K562 (cell line): ENCODE measurements around the gene ASAH2. TPM values are rescaled to one million over a fixed set of nuclear protein-coding genes. Genes with fewer than 3 reads are reported as not detected.

Source experiments
- ATAC-seq: fragments of 200-7000 bp; cut with Tn5 transposase; 3 replicates; pipeline ENCODE4 v1.9.1; 2020; ENCODE audit warnings: moderate library complexity
- Bru-seq: library from RNA; stranded (reverse); fragments of 400-500 nt; gene quantifications from one replicate; lab custom pipeline; 2021; lab: Mats Ljungman, UMichigan
- BruChase-seq, 2 experiments: library from RNA; stranded (reverse); fragments of 400-500 nt; gene quantifications; one replicate each; lab custom pipeline; 2021; lab: Mats Ljungman, UMichigan
- BruUV-seq: library from RNA; stranded (reverse); fragments of 400-500 nt; replicated peaks from 2 replicates; lab custom pipeline; 2021; lab: Mats Ljungman, UMichigan
- CTCF ChIA-PET: fragments of 300-600 bp; formaldehyde crosslinking; extraction: SDS; loops from one replicate; lab custom pipeline; 2021; ENCODE audit warnings: low intra/inter-chr PET ratio; lab: Yijun Ruan, JAX
- POLR2A ChIA-PET: fragments of 300-600, 350-650 bp; sonication (Branson Sonifier 250); formaldehyde crosslinking; extraction: SDS; loops from one replicate; lab custom pipeline; 2021; ENCODE audit warnings: antibody characterized with exemption, inconsistent platforms; lab: Yijun Ruan, JAX
- DNase-seq, 4 experiments: peaks; one replicate each; pipeline versions ENCODE4 v3.0.0 to v3.0.0-alpha.2; 2011 to 2018; ENCODE audit warnings: low spot score in 3 of 4, mixed read lengths in 3 of 4; ENCODE audit errors: extremely low read depth in 1 of 4
- FAIRE-seq: peaks from 2 replicates; lab custom pipeline; 2011; peaks lifted over from hg19 to GRCh38; lab: Jason Lieb, UNC
- H2AFZ ChIP-seq: 2 replicates; pipeline ENCODE4 v1.6.0; 2011; ENCODE audit warnings: low read depth, low read length, control low read depth, inconsistent platforms
- H3K27ac ChIP-seq: fragments of 200-600 bp; 3 replicates; pipeline ENCODE4 v1.8.0; 2011; ENCODE audit warnings: low read depth, mild to moderate bottlenecking, control low read depth, inconsistent platforms, low read length, moderate library complexity, mixed read lengths; ENCODE audit errors: extremely low read depth
- H3K27me3 ChIP-seq, 2 experiments: fragments of 300-600 bp in 1 of 2; 2 replicates in 1 of 2; 3 replicates in 1 of 2; pipeline versions ENCODE4 v1.6.0 to v1.8.0; 2011; ENCODE audit warnings: inconsistent platforms in 2 of 2, low read length in 2 of 2, mild to moderate bottlenecking in 1 of 2, mixed read lengths in 1 of 2, moderate library complexity in 1 of 2; ENCODE audit not compliant: control insufficient read depth in 2 of 2, insufficient read depth in 2 of 2
- H3K36me3 ChIP-seq: fragments of 300-600 bp; 3 replicates; pipeline ENCODE4 v1.8.0; 2011; ENCODE audit warnings: mild to moderate bottlenecking, low read length, inconsistent platforms; ENCODE audit not compliant: control insufficient read depth, insufficient read depth
- H3K4me1 ChIP-seq, 2 experiments: fragments of 200-600 bp in 1 of 2; replicated peaks in 1 of 2; 2 replicates in 1 of 2; 3 replicates in 1 of 2; pipeline versions ENCODE4 v1.5.1 to v1.8.0; 2011; ENCODE audit warnings: inconsistent platforms in 2 of 2, low read length in 2 of 2, mild to moderate bottlenecking in 1 of 2, mixed read lengths in 1 of 2, moderate library complexity in 1 of 2; ENCODE audit not compliant: control insufficient read depth in 2 of 2, insufficient read depth in 2 of 2
- H3K4me2 ChIP-seq: 2 replicates; pipeline ENCODE4 v1.6.1; 2011; ENCODE audit warnings: low read length, control low read depth, inconsistent platforms, mixed read lengths; ENCODE audit not compliant: insufficient read depth
- H3K4me3 ChIP-seq: fragments of 200-600 bp; sonication (generic), shearing (Covaris generic); 2 replicates; pipeline ENCODE4 v1.5.1; 2016; ENCODE audit warnings: control low read depth, inconsistent platforms
- H3K79me2 ChIP-seq: fragments of 200-600 bp; 3 replicates; pipeline ENCODE4 v1.8.0; 2011; ENCODE audit warnings: low read length, inconsistent platforms; ENCODE audit not compliant: control insufficient read depth, insufficient read depth
- H3K9ac ChIP-seq, 2 experiments: 2 replicates each; pipeline versions ENCODE4 v1.6.0 to v1.6.1; 2011; ENCODE audit warnings: low read depth in 2 of 2, low read length in 2 of 2, control low read depth in 1 of 2, inconsistent platforms in 1 of 2, mild to moderate bottlenecking in 1 of 2, mixed read lengths in 1 of 2; ENCODE audit not compliant: insufficient read depth in 1 of 2
- H3K9me1 ChIP-seq: one replicate; pipeline ENCODE4 v1.6.0; 2011; ENCODE audit warnings: inconsistent platforms, mild to moderate bottlenecking, low read length, moderate library complexity; ENCODE audit not compliant: control insufficient read depth, insufficient read depth
- H3K9me3 ChIP-seq: replicated peaks from 2 replicates; pipeline ENCODE4 v1.5.1; 2011; ENCODE audit warnings: low read depth, low read length, inconsistent platforms; ENCODE audit not compliant: control insufficient read depth, insufficient read depth
- H4K20me1 ChIP-seq: replicated peaks from 2 replicates; pipeline ENCODE4 v1.6.1; 2011; ENCODE audit warnings: low read length, inconsistent platforms, mixed read lengths; ENCODE audit not compliant: control insufficient read depth, insufficient read depth
- MTA2 ChIP-seq: fragments of 450-650 bp; IDR thresholded peaks from 2 replicates; pipeline ENCODE4 v1.6.1; 2016; ENCODE audit warnings: low read depth
- NCOR1 ChIP-seq: fragments of 450-650 bp; IDR thresholded peaks from 2 replicates; pipeline ENCODE4 v1.6.1; 2016; ENCODE audit warnings: mild to moderate bottlenecking, moderate library complexity
- PML ChIP-seq: IDR thresholded peaks from 2 replicates; pipeline ENCODE4 v1.6.1; 2012; ENCODE audit warnings: low read length, inconsistent platforms
- POLR2B ChIP-seq: fragments of 450-650 bp; IDR thresholded peaks from 2 replicates; pipeline ENCODE4 v1.6.1; 2018; ENCODE audit warnings: low read depth; ENCODE audit not compliant: partially characterized antibody
- POLR3A ChIP-seq: IDR thresholded peaks from 2 replicates; pipeline ENCODE4 v1.6.1; 2011; ENCODE audit warnings: borderline replicate concordance, mild to moderate bottlenecking, moderate library complexity; ENCODE audit not compliant: insufficient read length, insufficient read depth; ENCODE audit errors: extremely low read depth
- RBFOX2 ChIP-seq: fragments of 200-400 bp; formaldehyde crosslinking; IDR thresholded peaks from 2 replicates; pipeline ENCODE4 v1.6.1; 2017; ENCODE audit warnings: low read depth, mild to moderate bottlenecking, low read length, moderate library complexity
- TCF3 ChIP-seq: sonication (generic); formaldehyde crosslinking; IDR thresholded peaks from 2 replicates; pipeline ENCODE4 v1.4.0; 2020; ENCODE audit warnings: mild to moderate bottlenecking, missing genetic modification reagents
- TCFL5 ChIP-seq: fragments of 250-450 bp; sonication (Bioruptor Pico); conservative IDR thresholded peaks from 2 replicates; pipeline ENCODE4 v1.6.1; 2021; ENCODE audit warnings: mild to moderate bottlenecking, moderate library complexity, matching md5 sums
- TRIM28 ChIP-seq: fragments of 450-650 bp; IDR thresholded peaks from 2 replicates; pipeline ENCODE4 v1.6.1; 2017
- ZFP36 ChIP-seq: fragments of 150-350 bp; IDR thresholded peaks from 2 replicates; pipeline ENCODE4 v1.6.1; 2018; ENCODE audit warnings: low read length, low read depth; ENCODE audit not compliant: partially characterized antibody
- ZNF75A ChIP-seq: fragments of 450-650 bp; formaldehyde crosslinking; IDR thresholded peaks from 2 replicates; pipeline ENCODE4 v1.4.0; 2020; ENCODE audit warnings: mild to moderate bottlenecking
- ZNF79 ChIP-seq: fragments of 250-450 bp; sonication (Bioruptor Pico); IDR thresholded peaks from 2 replicates; pipeline ENCODE4 v1.4.0; 2020; ENCODE audit warnings: low read depth, mild to moderate bottlenecking, moderate library complexity
- WGBS: fragments of 100-300 bp; shearing (Covaris generic); methylation state at CpG from one replicate; pipeline ENCODE4 v1.1.6; 2016; ENCODE audit warnings: low coverage, mixed read lengths; ENCODE audit not compliant: insufficient coverage; ENCODE audit errors: missing lambda C conversion rate; 5-methylcytosine and 5-hydroxymethylcytosine counted together
- in situ Hi-C: fragments of 300-500 bp; cut with MboI; formaldehyde crosslinking; loops from 4 replicates; pipeline ENCODE4 v1.15.0; 2018; ENCODE audit warnings: inconsistent platforms, mixed read lengths
- intact Hi-C: fragments of 100-400 bp; cut with micrococcal nuclease; formaldehyde crosslinking; loops from 2 replicates; pipeline ENCODE4 v1.14.2; 2022
- long read RNA-seq, 3 experiments: library from polyadenylated mRNA in 2 of 3; library from RNA in 1 of 3; unstranded in 2 of 3; stranded (forward) in 1 of 3; transcript quantifications; one replicate each; pipeline ENCODE4 v2.0.0, GENCODE V29; 2019 to 2022
- polyA minus RNA-seq, 3 experiments: library from RNA; depleted of rRNA, polyadenylated mRNA; stranded (reverse); fragments of >200 nt; gene quantifications; 2 replicates each; pipeline ENCODE4 v1.2.3, GENCODE V29; 2011
- polyA plus RNA-seq, 8 experiments: library from polyadenylated mRNA; depleted of rRNA in 4 of 8; stranded (reverse) in 5 of 8; unstranded in 3 of 8; fragments of >200 nt; fragmentation: Nextera tagmentation in 2 of 8; fragmentation: Illumina TruSeq in 1 of 8; extraction: Ambion mirVana in 2 of 8; extraction: Trizol in 1 of 8; gene quantifications; 2 replicates each; pipeline versions ENCODE4 v1.2.1 to v1.2.3, GENCODE V29; 2011 to 2014; ENCODE audit warnings: inconsistent platforms in 1 of 8, missing spikeins in 1 of 8
- total RNA-seq, 7 experiments: library from RNA; depleted of rRNA in 6 of 7; stranded (reverse); fragments of >200 nt in 6 of 7; fragmentation: Illumina TruSeq in 2 of 7; extraction: Trizol in 2 of 7; gene quantifications; 2 replicates each; pipeline versions ENCODE4 v1.2.1 to v1.2.3, GENCODE V29; 2011 to 2021; ENCODE audit warnings: low replicate concordance in 1 of 7
- TF ChIP-seq, protein P1 (sequence below): fragments of 250-450 bp; sonication (Bioruptor Pico); IDR thresholded peaks from 2 replicates; pipeline ENCODE4 v1.5.0; 2021
- TF ChIP-seq, protein P2 (sequence below): fragments of 250-450 bp; sonication (Bioruptor Pico); IDR thresholded peaks from 2 replicates; pipeline ENCODE4 v1.8.0; 2021; ENCODE audit warnings: borderline replicate concordance, mild to moderate bottlenecking, moderate library complexity; ENCODE audit not compliant: poor library complexity, severe bottlenecking
- TF ChIP-seq, protein P3 (sequence below): fragments of 450-650 bp; IDR thresholded peaks from 2 replicates; pipeline ENCODE4 v1.7.1; 2018; ENCODE audit warnings: mild to moderate bottlenecking, low read depth; ENCODE audit not compliant: partially characterized antibody

ASAH2 gene
- 1.2 and 1.3 TPM in 2 replicates for total RNA-seq (2011; cell fraction: chromatin; rRNA removed; ENCODE audit: low replicate concordance)
- total RNA-seq (2011; cell fraction: nucleolus; rRNA removed) = 0.17 and 1.3 TPM in 2 replicates
- 0.66 and 1.8 TPM in 2 replicates for total RNA-seq (2011; cell fraction: nucleoplasm; rRNA removed)
- 2.5 and 6.5 TPM in 2 replicates for total RNA-seq (2014; rRNA removed)
- 5.5 and 6.5 TPM in 2 replicates for total RNA-seq (2014; rRNA removed; fragmentation: Illumina TruSeq; extraction: Trizol)
- total RNA-seq (2015; rRNA removed; fragmentation: Illumina TruSeq; extraction: Trizol) = 2.7 and 3.5 TPM in 2 replicates
- 7.6 and 11.8 TPM in 2 replicates for total RNA-seq (2021)
- 8.6 and 8.7 TPM in 2 replicates for polyA plus RNA-seq (2011; rRNA removed)
- polyA plus RNA-seq (2011; cell fraction: cytosol; rRNA removed) = 0.54 and 4.2 TPM in 2 replicates
- polyA plus RNA-seq (2011; cell fraction: nucleus; rRNA removed) = 13.6 and 15.9 TPM in 2 replicates
- polyA plus RNA-seq (2012) = 4.9 and 5.0 TPM in 2 replicates
- polyA plus RNA-seq (2014; fragmentation: Illumina TruSeq; extraction: Trizol) = 7.7 and 8.3 TPM in 2 replicates
- polyA plus RNA-seq (2014; fragmentation: Nextera tagmentation; extraction: Ambion mirVana) = 10 to 100 TPM in 1 of 2 experiments, 1 to 10 TPM in 1; 8.5 to 12.0 TPM
- polyA plus RNA-seq (2014; rRNA removed) = 8.4 and 11.0 TPM in 2 replicates
- 9.9 and 11.4 TPM in 2 replicates for polyA minus RNA-seq (2011; rRNA and poly(A)+ RNA removed)
- 0.64 and 4.3 TPM in 2 replicates for polyA minus RNA-seq (2011; cell fraction: cytosol; rRNA and poly(A)+ RNA removed)
- 1.2 and 1.8 TPM in 2 replicates for polyA minus RNA-seq (2011; cell fraction: nucleus; rRNA and poly(A)+ RNA removed)
- Bru-seq, nascent RNA = percentile 36 among the genes with signal in this experiment
- percentile 49 among the genes with signal in this experiment for BruChase-seq, experiment 1, labeled RNA remaining after a 2-hour chase
- percentile 45 among the genes with signal in this experiment for BruChase-seq, experiment 2, labeled RNA remaining after a 6-hour chase
- long read RNA-seq, experiment 1, partial matches to known transcripts = 1 of 3 reads
- long read RNA-seq, experiment 1, other reads (novel, unspliced or antisense) = 2 of 3 reads
- long read RNA-seq, experiment 2, partial matches to known transcripts = 1 of 2 reads
- long read RNA-seq, experiment 2, other reads (novel, unspliced or antisense) = 1 of 2 reads
- long read RNA-seq, experiment 3, partial matches to known transcripts = 1 of 2 reads
- long read RNA-seq, experiment 3, other reads (novel, unspliced or antisense) = 1 of 2 reads

DNA sequence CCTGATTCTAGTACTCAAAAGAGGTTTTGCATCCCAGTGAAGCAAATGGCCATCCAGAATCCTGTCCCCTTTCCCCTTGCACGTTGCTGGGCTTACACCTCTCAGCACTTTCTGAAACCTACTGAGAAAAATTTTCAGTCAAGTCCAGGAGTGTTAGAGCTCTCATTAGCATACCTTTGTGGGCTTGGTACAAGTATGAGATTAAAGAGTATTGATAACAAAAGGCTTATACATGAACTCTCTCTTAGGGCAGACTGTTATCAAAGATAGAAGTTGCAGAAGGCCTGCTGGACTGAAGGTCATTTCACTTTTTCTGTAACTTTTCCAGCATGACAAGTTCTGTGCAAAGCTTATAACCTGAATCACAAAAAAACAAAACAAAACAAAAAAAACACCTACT lies at the start of gene ASAH2:
Gene ASAH2, minus strand, starts transcription at position 123 of the 400 bp plus-strand sequence. CDS start 2,906 bp downstream, outside the sequence.
- DNase-seq = no peak
- Histone ChIP-seq H3K4me3 (no peak within 1 kb of the TSS), H3K4me2 (no peak within 1 kb of the TSS), H3K27ac (no peak within 1 kb of the TSS), H3K9me1 (no peaks in the 10 kb centered on the region), H3K79me2 (no peaks in the 10 kb centered on the region), H3K9ac (no peak within 1 kb of the TSS), H3K27me3 (no peaks in the 10 kb centered on the region), H3K9me3 (no peaks in the 10 kb centered on the region), H3K36me3 (no peaks in the 10 kb centered on the region), H4K20me1 (no peaks in the 10 kb centered on the region), H2AFZ (peak within 1 kb of the TSS; percentile 29), H3K4me1 (no peaks in the 10 kb centered on the region)
- FAIRE-seq = no peak
- intact Hi-C loops = no loop called here
- BruUV-seq = no TSS peak
- ATAC-seq = no peak
- in situ Hi-C loops = no loop called here
- 0% methylated on average over 1 of the region's 1 CpG for WGBS
- ChIA-PET CTCF (no interaction called here), POLR2A (interaction anchor here (2.0 kb wide), 1 partner anchor 9 kb away, joined by 8 read pairs; no protein-coding TSS in a partner anchor)
- no peak for TF ChIP-seq PML
- TF ChIP-seq, protein P1, sequence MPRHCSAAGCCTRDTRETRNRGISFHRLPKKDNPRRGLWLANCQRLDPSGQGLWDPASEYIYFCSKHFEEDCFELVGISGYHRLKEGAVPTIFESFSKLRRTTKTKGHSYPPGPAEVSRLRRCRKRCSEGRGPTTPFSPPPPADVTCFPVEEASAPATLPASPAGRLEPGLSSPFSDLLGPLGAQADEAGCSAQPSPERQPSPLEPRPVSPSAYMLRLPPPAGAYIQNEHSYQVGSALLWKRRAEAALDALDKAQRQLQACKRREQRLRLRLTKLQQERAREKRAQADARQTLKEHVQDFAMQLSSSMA (CRISPR knock-in tag) = no peak
- TF ChIP-seq, protein P2, sequence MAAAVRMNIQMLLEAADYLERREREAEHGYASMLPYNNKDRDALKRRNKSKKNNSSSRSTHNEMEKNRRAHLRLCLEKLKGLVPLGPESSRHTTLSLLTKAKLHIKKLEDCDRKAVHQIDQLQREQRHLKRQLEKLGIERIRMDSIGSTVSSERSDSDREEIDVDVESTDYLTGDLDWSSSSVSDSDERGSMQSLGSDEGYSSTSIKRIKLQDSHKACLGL (CRISPR knock-in tag) = no peak
- no peak for TF ChIP-seq NCOR1
- no peak for TF ChIP-seq ZFP36
- no peak for TF ChIP-seq POLR3A
- no peak for TF ChIP-seq ZNF79 (CRISPR knock-in tag)
- no peak for TF ChIP-seq ZNF75A (CRISPR knock-in tag)
- TF ChIP-seq POLR2B = no peak
- TF ChIP-seq TCFL5 (CRISPR knock-in tag) = no peak
- no peak for TF ChIP-seq RBFOX2
- TF ChIP-seq TRIM28 = no peak
- TF ChIP-seq, protein P3, sequence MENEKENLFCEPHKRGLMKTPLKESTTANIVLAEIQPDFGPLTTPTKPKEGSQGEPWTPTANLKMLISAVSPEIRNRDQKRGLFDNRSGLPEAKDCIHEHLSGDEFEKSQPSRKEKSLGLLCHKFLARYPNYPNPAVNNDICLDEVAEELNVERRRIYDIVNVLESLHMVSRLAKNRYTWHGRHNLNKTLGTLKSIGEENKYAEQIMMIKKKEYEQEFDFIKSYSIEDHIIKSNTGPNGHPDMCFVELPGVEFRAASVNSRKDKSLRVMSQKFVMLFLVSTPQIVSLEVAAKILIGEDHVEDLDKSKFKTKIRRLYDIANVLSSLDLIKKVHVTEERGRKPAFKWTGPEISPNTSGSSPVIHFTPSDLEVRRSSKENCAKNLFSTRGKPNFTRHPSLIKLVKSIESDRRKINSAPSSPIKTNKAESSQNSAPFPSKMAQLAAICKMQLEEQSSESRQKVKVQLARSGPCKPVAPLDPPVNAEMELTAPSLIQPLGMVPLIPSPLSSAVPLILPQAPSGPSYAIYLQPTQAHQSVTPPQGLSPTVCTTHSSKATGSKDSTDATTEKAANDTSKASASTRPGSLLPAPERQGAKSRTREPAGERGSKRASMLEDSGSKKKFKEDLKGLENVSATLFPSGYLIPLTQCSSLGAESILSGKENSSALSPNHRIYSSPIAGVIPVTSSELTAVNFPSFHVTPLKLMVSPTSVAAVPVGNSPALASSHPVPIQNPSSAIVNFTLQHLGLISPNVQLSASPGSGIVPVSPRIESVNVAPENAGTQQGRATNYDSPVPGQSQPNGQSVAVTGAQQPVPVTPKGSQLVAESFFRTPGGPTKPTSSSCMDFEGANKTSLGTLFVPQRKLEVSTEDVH = no peak
- no peak for TF ChIP-seq MTA2
- no peak for TF ChIP-seq TCF3 (CRISPR knock-in tag)
